ENCODE data around the gene CCDC40.

The CCDC40 gene

GRCh38 chr17:80095844-80096475 lies 59.5 kb downstream of the CCDC40 start:
- Histone ChIP-seq H3K4me3 (ENCODE audit: low read length) (no peak overlapping the region), H3K9ac (ENCODE audit: low read depth, low read length) (no peak overlapping the region), H3K27me3 (ENCODE audit: control insufficient read depth, insufficient read depth, low read length) (peaks cover 12% of the 10 kb centered on the region), H3K4me2 (ENCODE audit: low read length) (no peak overlapping the region), H3K36me3 (ENCODE audit: insufficient read depth, low read length) (no peaks in the 10 kb centered on the region), H3K4me1 (ENCODE audit: control insufficient read depth, insufficient read depth, low read length) (peaks cover 4% of the 10 kb centered on the region), H3K9me3 (replicated peaks; ENCODE audit: low read length) (no peaks in the 10 kb centered on the region)

DNA sequence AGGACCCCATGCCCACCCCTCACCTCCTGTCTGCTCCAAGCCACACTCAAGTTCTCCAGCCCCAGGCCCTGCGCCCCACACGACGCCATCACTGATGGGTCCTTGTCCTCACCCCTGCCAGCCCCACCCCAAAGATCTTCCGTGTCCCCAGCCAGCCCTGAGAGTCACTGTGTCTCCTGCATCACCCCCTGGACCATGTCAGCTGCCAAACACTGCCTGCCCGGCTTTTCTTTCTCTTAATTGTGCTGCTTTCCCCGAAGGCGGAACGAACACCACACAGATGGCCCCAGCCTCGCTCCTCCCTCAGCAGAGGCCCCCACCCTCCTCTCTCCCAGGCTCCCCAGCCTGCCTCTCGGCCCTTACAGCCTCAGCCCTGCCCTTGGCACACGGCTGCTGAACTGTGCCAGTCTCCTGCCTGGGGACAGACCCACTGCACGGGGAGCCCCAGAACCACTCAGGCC lies 60.1 kb downstream of the CCDC40 start:
- no peak overlapping the region for H3K4me3 ChIP-seq (ENCODE audit: low read length)
- H3K36me3 ChIP-seq (ENCODE audit: insufficient read depth, low read length): no peaks in the 10 kb centered on the region
- no peak overlapping the region for H3K4me2 ChIP-seq (ENCODE audit: low read length)
- H3K9ac ChIP-seq (ENCODE audit: low read depth, low read length): no peak overlapping the region
- peaks cover 12% of the 10 kb centered on the region for H3K27me3 ChIP-seq (ENCODE audit: control insufficient read depth, insufficient read depth, low read length)
- no peaks in the 10 kb centered on the region for H3K9me3 ChIP-seq (replicated peaks; ENCODE audit: low read length)
- H3K4me1 ChIP-seq (ENCODE audit: control insufficient read depth, insufficient read depth, low read length): peaks cover 4% of the 10 kb centered on the region

GRCh38 chr17:80097127-80097621 lies 60.7 kb downstream of the CCDC40 start:
- H3K9me3 ChIP-seq (replicated peaks; ENCODE audit: low read length): no peaks in the 10 kb centered on the region
- H3K4me1 ChIP-seq (ENCODE audit: control insufficient read depth, insufficient read depth, low read length): peaks cover 7% of the 10 kb centered on the region
- H3K4me3 ChIP-seq (ENCODE audit: low read length): no peak overlapping the region
- H3K36me3 ChIP-seq (ENCODE audit: insufficient read depth, low read length): no peaks in the 10 kb centered on the region
- peaks cover 12% of the 10 kb centered on the region for H3K27me3 ChIP-seq (ENCODE audit: control insufficient read depth, insufficient read depth, low read length)
- no peak overlapping the region for H3K4me2 ChIP-seq (ENCODE audit: low read length)
- no peak overlapping the region for H3K9ac ChIP-seq (ENCODE audit: low read depth, low read length)

- H3K4me2 ChIP-seq (ENCODE audit: low read length): no peak overlapping the region
- H3K9ac ChIP-seq (ENCODE audit: low read depth, low read length): no peak overlapping the region
- no peaks in the 10 kb centered on the region for H3K9me3 ChIP-seq (replicated peaks; ENCODE audit: low read length)
- H3K4me1 ChIP-seq (ENCODE audit: control insufficient read depth, insufficient read depth, low read length): peaks cover 9% of the 10 kb centered on the region
- no peaks in the 10 kb centered on the region for H3K36me3 ChIP-seq (ENCODE audit: insufficient read depth, low read length)
- no peak overlapping the region for H3K4me3 ChIP-seq (ENCODE audit: low read length)
- H3K27me3 ChIP-seq (ENCODE audit: control insufficient read depth, insufficient read depth, low read length): peaks cover 6% of the 10 kb centered on the region
Observed at GRCh38 chr17:80097844-80098691, 61.6 kb downstream of the CCDC40 start.

DNA sequence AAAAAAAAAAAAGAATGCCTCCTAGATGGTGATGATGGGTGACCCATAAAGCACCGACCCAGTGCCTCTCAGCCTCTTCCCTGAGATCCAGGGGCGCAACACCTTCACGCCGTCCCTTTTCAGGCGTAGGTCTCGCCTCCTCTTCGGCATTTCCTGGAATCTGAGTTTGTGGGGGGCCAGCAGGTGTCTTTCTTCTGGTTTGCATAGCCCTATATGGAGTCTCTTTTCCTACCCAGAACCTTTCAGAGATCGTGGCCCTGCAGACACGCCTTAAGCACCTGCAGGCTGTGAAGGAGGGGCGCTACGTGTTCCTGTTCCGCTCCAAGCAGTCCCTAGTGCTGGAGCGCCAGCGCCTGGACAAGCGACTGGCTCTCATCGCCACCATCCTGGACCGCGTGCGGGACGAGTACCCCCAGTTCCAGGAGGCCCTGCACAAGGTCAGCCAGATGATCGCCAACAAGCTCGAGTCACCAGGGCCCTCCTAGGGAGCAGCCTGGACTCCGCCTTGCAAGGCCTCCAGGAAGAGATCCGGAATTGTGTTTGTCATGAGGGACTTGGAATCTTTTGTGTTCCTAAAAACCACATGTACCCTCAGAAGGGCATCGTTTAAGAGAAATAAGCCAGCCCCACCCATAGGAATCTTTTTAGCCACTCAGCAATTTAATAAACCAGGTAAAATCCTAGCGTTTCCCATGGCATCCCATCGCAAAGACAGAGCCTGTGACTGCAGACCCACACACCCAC lies 63.0 kb downstream of the CCDC40 start:
- Histone ChIP-seq H3K4me2 (ENCODE audit: low read length) (no peak overlapping the region), H3K9me3 (replicated peaks; ENCODE audit: low read length) (no peaks in the 10 kb centered on the region), H3K4me3 (ENCODE audit: low read length) (no peak overlapping the region), H3K27me3 (ENCODE audit: control insufficient read depth, insufficient read depth, low read length) (peaks cover 3% of the 10 kb centered on the region), H3K36me3 (ENCODE audit: insufficient read depth, low read length) (no peaks in the 10 kb centered on the region), H3K4me1 (ENCODE audit: control insufficient read depth, insufficient read depth, low read length) (peaks cover 9% of the 10 kb centered on the region), H3K9ac (ENCODE audit: low read depth, low read length) (no peak overlapping the region)

DNA sequence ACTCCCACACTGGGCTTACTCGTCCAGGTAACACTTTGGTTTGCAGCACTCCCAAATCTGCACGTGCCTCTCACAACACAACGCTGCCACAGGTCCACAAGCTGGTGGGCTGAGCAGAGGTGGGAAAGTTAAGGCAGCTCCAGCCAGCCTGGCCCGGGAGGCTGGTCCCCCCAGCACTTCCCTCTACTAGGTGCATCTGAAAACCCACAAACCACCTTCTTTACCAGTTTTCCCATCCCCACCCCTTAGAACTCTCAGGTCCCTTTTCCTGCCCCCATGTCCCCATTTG lies 63.5 kb downstream of the CCDC40 start:
- Histone ChIP-seq H3K36me3 (ENCODE audit: insufficient read depth, low read length) (no peaks in the 10 kb centered on the region), H3K4me2 (ENCODE audit: low read length) (no peak overlapping the region), H3K4me3 (ENCODE audit: low read length) (no peak overlapping the region), H3K4me1 (ENCODE audit: control insufficient read depth, insufficient read depth, low read length) (peaks cover 9% of the 10 kb centered on the region), H3K9me3 (replicated peaks; ENCODE audit: low read length) (no peaks in the 10 kb centered on the region), H3K27me3 (ENCODE audit: control insufficient read depth, insufficient read depth, low read length) (peaks cover 3% of the 10 kb centered on the region), H3K9ac (ENCODE audit: low read depth, low read length) (no peak overlapping the region)

DNA sequence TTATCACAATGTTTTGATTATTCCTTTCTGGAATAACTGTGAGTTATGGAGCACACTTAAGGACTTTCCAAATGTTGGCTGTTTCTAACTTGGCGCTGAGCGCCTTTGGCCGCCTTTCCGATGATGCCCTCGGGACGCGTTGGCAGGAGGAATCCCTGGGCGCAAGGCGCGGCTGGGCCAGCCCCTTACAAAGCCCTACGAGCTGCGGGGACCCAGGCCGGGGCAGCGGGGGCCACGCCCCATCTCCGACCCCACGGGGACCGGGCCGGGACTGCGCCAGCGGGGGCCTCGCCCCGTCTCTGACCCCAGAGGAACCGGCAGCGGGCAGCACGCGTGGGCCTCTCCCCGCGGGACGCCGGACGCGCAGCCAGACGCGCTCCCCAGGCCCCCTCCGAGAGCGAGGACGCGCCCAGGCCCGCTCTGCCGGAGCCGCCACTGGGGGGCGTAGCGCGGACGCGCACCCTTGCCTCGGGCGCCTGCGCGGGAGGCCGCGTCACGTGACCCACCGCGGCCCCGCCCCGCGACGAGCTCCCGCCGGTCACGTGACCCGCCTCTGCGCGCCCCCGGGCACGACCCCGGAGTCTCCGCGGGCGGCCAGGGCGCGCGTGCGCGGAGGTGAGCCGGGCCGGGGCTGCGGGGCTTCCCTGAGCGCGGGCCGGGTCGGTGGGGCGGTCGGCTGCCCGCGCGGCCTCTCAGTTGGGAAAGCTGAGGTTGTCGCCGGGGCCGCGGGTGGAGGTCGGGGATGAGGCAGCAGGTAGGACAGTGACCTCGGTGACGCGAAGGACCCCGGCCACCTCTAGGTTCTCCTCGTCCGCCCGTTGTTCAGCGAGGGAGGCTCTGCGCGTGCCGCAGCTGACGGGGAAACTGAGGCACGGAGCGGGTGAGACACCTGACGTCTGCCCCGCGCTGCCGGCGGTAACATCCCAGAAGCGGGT lies 64.8 kb downstream of the CCDC40 start, which contains the start of gene GAA:
TSS of gene GAA (plus strand) at position 571 of the 935 bp plus-strand sequence. CDS start 3,006 bp downstream, outside the sequence.
- H3K4me3 ChIP-seq (ENCODE audit: low read length): peak within 1 kb of the TSS; percentile 99
- peak within 1 kb of the TSS; percentile 100 for H3K4me2 ChIP-seq (ENCODE audit: low read length)
- no peaks in the 10 kb centered on the region for H3K9me3 ChIP-seq (replicated peaks; ENCODE audit: low read length)
- peaks cover 9% of the 10 kb centered on the region for H3K4me1 ChIP-seq (ENCODE audit: control insufficient read depth, insufficient read depth, low read length)
- peak within 1 kb of the TSS; percentile 94 for H3K9ac ChIP-seq (ENCODE audit: low read depth, low read length)
- H3K36me3 ChIP-seq (ENCODE audit: insufficient read depth, low read length): no peaks in the 10 kb centered on the region
- H3K27me3 ChIP-seq (ENCODE audit: control insufficient read depth, insufficient read depth, low read length): peaks cover 10% of the 10 kb centered on the region

DNA sequence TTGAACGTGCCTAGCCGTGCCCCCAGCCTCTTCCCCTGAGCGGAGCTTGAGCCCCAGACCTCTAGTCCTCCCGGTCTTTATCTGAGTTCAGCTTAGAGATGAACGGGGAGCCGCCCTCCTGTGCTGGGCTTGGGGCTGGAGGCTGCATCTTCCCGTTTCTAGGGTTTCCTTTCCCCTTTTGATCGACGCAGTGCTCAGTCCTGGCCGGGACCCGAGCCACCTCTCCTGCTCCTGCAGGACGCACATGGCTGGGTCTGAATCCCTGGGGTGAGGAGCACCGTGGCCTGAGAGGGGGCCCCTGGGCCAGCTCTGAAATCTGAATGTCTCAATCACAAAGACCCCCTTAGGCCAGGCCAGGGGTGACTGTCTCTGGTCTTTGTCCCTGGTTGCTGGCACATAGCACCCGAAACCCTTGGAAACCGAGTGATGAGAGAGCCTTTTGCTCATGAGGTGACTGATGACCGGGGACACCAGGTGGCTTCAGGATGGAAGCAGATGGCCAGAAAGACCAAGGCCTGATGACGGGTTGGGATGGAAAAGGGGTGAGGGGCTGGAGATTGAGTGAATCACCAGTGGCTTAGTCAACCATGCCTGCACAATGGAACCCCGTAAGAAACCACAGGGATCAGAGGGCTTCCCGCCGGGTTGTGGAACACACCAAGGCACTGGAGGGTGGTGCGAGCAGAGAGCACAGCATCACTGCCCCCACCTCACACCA lies 65.7 kb downstream of the CCDC40 start:
- peaks cover 9% of the 10 kb centered on the region for H3K4me1 ChIP-seq (ENCODE audit: control insufficient read depth, insufficient read depth, low read length)
- peaks cover 10% of the 10 kb centered on the region for H3K27me3 ChIP-seq (ENCODE audit: control insufficient read depth, insufficient read depth, low read length)
- no peaks in the 10 kb centered on the region for H3K9me3 ChIP-seq (replicated peaks; ENCODE audit: low read length)
- peak overlapping the region; percentile 100 for H3K4me2 ChIP-seq (ENCODE audit: low read length)
- peak overlapping the region; percentile 94 for H3K9ac ChIP-seq (ENCODE audit: low read depth, low read length)
- H3K36me3 ChIP-seq (ENCODE audit: insufficient read depth, low read length): no peaks in the 10 kb centered on the region
- peak overlapping the region; percentile 99 for H3K4me3 ChIP-seq (ENCODE audit: low read length)

- Histone ChIP-seq H3K4me1 (ENCODE audit: control insufficient read depth, insufficient read depth, low read length) (peaks cover 9% of the 10 kb centered on the region), H3K9ac (ENCODE audit: low read depth, low read length) (no peak overlapping the region), H3K4me2 (ENCODE audit: low read length) (peak overlapping the region; percentile 100), H3K4me3 (ENCODE audit: low read length) (peak overlapping the region; percentile 99), H3K9me3 (replicated peaks; ENCODE audit: low read length) (no peaks in the 10 kb centered on the region), H3K36me3 (ENCODE audit: insufficient read depth, low read length) (no peaks in the 10 kb centered on the region), H3K27me3 (ENCODE audit: control insufficient read depth, insufficient read depth, low read length) (peaks cover 10% of the 10 kb centered on the region)
Observed at GRCh38 chr17:80102664-80103448, 66.4 kb downstream of the CCDC40 start.
